Measurements from ENCODE around the gene MVB12B.

- TF ChIP-seq ZNF3 (CRISPR knock-in tag; IDR thresholded peaks at IDR 0.05), result no peak
- no peak for TF ChIP-seq ZNF83 (CRISPR knock-in tag; IDR thresholded peaks at IDR 0.05; ENCODE audit: borderline replicate concordance)
- TF ChIP-seq ZNF407 (CRISPR knock-in tag; IDR thresholded peaks at IDR 0.05; ENCODE audit: not compliant biosample characterization), result no peak
- no peak for TF ChIP-seq AFF4 (CRISPR knock-in tag; IDR thresholded peaks at IDR 0.05)
- no peak for TF ChIP-seq SRSF1 (optimal IDR thresholded peaks at IDR 0.05; ENCODE audit: low read depth, low read length)
- TF ChIP-seq GATAD2A (CRISPR knock-in tag; IDR thresholded peaks at IDR 0.05), result no peak
- TF ChIP-seq ELF4 (CRISPR knock-in tag; IDR thresholded peaks at IDR 0.05; ENCODE audit: borderline replicate concordance), result no peak
- TF ChIP-seq CEBPB (IDR thresholded peaks at IDR 0.05; ENCODE audit: borderline replicate concordance, low read depth, low read length), result no peak
- TF ChIP-seq, protein P1, sequence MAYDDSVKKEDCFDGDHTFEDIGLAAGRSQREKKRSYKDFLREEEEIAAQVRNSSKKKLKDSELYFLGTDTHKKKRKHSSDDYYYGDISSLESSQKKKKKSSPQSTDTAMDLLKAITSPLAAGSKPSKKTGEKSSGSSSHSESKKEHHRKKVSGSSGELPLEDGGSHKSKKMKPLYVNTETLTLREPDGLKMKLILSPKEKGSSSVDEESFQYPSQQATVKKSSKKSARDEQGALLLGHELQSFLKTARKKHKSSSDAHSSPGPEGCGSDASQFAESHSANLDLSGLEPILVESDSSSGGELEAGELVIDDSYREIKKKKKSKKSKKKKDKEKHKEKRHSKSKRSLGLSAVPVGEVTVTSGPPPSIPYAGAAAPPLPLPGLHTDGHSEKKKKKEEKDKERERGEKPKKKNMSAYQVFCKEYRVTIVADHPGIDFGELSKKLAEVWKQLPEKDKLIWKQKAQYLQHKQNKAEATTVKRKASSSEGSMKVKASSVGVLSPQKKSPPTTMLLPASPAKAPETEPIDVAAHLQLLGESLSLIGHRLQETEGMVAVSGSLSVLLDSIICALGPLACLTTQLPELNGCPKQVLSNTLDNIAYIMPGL (CRISPR knock-in tag; IDR thresholded peaks at IDR 0.05; ENCODE audit: borderline replicate concordance in 1 of 2, low read depth in 1 of 2), result no peak
These were observed 171.7 kb downstream of the MVB12B start for GRCh38 chr9:126498331-126498730.
